Muscle layer of duodenum (tissue), 2 donors: ENCODE data around the gene SH2D6.
"Not testable (repeated sequence)": the region's sequence is repeated elsewhere in the genome, so short reads cannot be mapped to it uniquely, and the experiment has no call there.

ENCODE experiments used
- H3K27ac ChIP-seq: one replicate; pipeline ENCODE4 v1.7.0; 2013; ENCODE audit warnings: mild to moderate bottlenecking, low read length
- H3K27me3 ChIP-seq: one replicate; pipeline ENCODE4 v1.7.0; 2013; ENCODE audit warnings: low read depth, mild to moderate bottlenecking, control low read depth, low read length
- H3K36me3 ChIP-seq, 2 donors: one replicate each; pipeline ENCODE4 v1.7.0; 2013; ENCODE audit warnings: low read length in 2 of 2, control low read depth in 1 of 2, mild to moderate bottlenecking in 1 of 2; ENCODE audit not compliant: insufficient read depth in 2 of 2, control insufficient read depth in 1 of 2
- H3K4me1 ChIP-seq, 2 donors: one replicate each; pipeline ENCODE4 v1.7.0; 2013; ENCODE audit warnings: low read length in 2 of 2, mild to moderate bottlenecking in 2 of 2, control low read depth in 1 of 2, moderate library complexity in 1 of 2; ENCODE audit not compliant: insufficient read depth in 2 of 2, control insufficient read depth in 1 of 2
- H3K4me3 ChIP-seq, 2 donors: one replicate each; pipeline ENCODE4 v1.7.0; 2013; ENCODE audit warnings: low read length in 2 of 2, low read depth in 1 of 2, mild to moderate bottlenecking in 1 of 2
- H3K9me3 ChIP-seq, 2 donors: one replicate each; pipeline ENCODE4 v1.7.0; 2013; ENCODE audit warnings: low read length in 2 of 2, control low read depth in 1 of 2, mild to moderate bottlenecking in 1 of 2; ENCODE audit not compliant: control insufficient read depth in 1 of 2
- donor health status: healthy.

The SH2D6 gene

DNA sequence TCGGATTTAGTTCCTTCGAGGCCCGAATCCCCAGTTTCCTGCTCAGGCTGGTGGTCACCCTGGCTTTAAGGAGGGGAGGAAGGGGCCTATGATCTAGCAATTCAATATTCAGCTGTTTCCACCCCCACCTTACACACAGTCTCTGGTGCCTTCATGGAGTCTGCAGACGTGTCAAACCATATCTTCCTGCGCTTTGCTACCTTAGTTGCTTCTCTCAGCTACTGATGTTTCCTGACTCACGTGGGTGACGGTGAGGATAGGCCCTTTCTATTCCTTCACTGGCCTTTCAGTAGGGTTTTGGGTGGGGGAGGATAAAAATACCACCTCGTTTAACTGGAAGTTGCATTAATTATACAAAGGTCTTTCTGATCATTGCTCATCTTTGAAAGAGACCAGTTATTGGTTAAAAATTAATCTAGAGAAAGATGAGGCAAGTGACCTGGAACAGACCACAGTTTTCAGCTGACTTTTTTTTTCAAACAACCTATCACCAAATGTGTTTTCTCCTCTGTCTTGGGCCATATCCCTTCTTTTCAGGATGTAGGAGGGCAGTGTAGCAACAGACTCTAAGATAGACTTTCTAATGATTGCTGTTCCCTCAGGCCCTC, 49.7 kb downstream of the SH2D6 start:
- H3K27ac ChIP-seq = no peak overlapping the region
- H3K36me3 ChIP-seq = no peaks in the 10 kb centered on the region
- no peaks in the 10 kb centered on the region for H3K9me3 ChIP-seq
- H3K27me3 ChIP-seq = no peaks in the 10 kb centered on the region
- peaks cover 0 to 5% of the 10 kb centered on the region in 2 donors for H3K4me1 ChIP-seq
- no peak overlapping the region for H3K4me3 ChIP-seq

DNA sequence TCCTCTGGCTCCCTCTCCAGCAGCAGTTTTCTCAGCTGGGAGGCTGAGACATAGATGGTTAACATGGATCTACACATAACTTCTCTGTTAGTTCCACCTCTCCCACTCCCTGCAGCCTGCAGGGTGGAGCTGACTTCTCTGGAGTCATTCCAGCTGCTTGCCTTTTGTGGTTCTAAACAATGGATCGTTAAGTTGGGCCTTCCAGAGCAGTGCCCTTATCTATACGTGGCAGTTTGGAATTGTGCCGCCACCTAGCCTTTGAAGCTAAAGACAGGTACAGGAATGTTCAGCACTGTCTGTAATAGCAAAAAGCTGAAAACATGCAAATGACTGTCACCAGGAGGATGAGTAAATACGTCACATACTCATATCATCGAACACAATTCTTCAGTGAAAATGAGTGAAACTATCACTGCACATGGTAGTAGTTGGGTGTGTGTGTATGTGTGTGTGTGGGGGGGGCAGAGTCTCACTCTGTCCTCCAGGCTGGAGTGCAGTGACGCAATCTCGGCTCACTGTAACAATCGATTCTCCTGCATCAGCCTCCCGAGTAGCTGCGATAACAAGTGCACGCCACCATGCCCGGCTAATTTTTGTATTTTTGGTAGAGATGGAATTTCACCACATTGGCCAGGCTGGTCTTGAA, 50.3 kb downstream of the SH2D6 start:
- H3K27ac ChIP-seq = no peak overlapping the region

DNA sequence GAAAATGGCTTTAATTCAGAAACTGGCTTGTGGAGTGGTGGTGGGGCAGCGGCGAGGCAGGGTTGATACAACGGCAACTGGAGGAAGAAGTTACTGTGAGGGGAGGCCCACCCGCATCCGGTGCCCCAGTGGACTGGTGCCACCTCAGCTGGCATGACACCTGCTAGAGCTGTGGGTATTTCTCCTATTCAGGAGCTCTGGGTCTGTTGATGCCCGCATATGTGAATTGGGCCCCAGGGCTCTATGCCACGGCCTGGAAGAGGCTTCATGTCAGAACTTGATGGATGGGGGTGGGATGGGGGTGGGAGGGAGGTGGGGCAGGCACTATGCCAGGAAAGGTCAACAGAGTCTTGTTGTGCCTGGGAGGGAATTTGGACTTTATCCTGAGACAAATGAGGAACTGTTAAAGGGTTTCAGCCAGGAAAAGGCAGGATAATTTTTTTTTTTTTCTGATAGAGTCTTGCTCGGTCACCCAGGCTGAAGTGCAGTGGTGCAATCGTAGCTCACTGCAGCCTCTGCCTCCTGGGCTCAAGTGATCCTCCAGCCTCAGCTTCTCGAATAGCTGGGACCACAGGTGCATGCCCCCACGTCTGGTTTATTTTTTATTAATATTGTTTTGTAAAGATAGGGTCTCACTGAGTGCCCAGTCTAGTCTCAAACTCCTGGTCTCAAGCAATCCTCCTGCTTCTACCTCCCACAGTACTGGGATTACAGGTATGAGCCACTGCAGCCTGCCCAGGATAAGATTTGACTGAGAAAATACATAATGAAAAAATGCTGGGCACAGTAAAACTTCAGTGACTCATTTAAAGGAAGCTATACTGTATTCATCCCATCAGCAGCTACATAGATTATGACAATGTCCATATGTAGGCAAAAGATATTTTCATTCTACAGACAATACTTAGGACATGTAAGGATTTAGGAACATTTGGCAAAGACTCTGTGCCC, 52.6 kb downstream of the SH2D6 start:
- Histone ChIP-seq H3K9me3 (no peaks in the 10 kb centered on the region), H3K4me3 (no peak overlapping the region), H3K27ac (peak overlapping the region; percentile 33), H3K27me3 (no peaks in the 10 kb centered on the region), H3K4me1 (peaks cover 0 to 5% of the 10 kb centered on the region in 2 donors), H3K36me3 (no peaks in the 10 kb centered on the region)

More for the DNA sequence above, 50.3 kb downstream of the SH2D6 start:
- Histone ChIP-seq H3K9me3 (no peaks in the 10 kb centered on the region), H3K4me1 (peaks cover 0 to 5% of the 10 kb centered on the region in 2 donors), H3K36me3 (no peaks in the 10 kb centered on the region), H3K4me3 (no peak overlapping the region), H3K27me3 (no peaks in the 10 kb centered on the region)

GRCh38 chr2:85472261-85472660, 53.7 kb downstream of the SH2D6 start:
- Histone ChIP-seq H3K36me3 (no peaks in the 10 kb centered on the region), H3K27me3 (no peaks in the 10 kb centered on the region), H3K9me3 (no peaks in the 10 kb centered on the region), H3K27ac (no peak overlapping the region), H3K4me1 (peaks cover 0 to 5% of the 10 kb centered on the region in 2 donors), H3K4me3 (no peak overlapping the region)

GRCh38 chr2:85475799-85476490, 57.4 kb downstream of the SH2D6 start:
- no peak overlapping the region for H3K27ac ChIP-seq
- H3K27me3 ChIP-seq = no peaks in the 10 kb centered on the region

DNA sequence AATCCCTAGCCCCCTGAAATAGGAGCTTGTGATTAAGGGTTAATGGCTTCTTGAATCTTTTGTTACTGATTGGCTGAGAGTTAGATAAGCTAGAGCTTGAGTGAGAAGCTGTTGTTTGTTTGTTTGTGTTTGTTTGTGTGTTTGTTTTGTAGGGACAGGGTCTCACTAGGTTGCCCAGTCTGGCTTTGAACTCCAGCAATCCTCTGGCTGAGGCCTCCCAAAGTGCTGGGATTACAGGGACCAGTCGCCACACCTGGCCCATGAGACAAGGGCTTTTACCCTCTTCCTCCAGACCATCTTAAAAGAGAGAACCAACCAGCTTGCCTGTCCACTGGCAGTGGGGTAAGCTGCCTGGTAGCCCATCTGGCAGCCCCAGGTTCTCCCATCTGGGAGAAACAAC, 58.1 kb downstream of the SH2D6 start:
- Histone ChIP-seq H3K9me3 (no peaks in the 10 kb centered on the region), H3K4me1 (no peaks in the 10 kb centered on the region), H3K4me3 (no peak overlapping the region), H3K27me3 (no peaks in the 10 kb centered on the region), H3K27ac (no peak overlapping the region), H3K36me3 (no peaks in the 10 kb centered on the region)

More at GRCh38 chr2:85475799-85476490, 57.4 kb downstream of the SH2D6 start:
- no peaks in the 10 kb centered on the region for H3K4me1 ChIP-seq
- no peaks in the 10 kb centered on the region for H3K36me3 ChIP-seq
- no peak overlapping the region for H3K4me3 ChIP-seq
- H3K9me3 ChIP-seq = no peaks in the 10 kb centered on the region

GRCh38 chr2:85477884-85478283, 59.4 kb downstream of the SH2D6 start:
- no peak overlapping the region for H3K27ac ChIP-seq
- H3K4me1 ChIP-seq = no peaks in the 10 kb centered on the region
- no peaks in the 10 kb centered on the region for H3K27me3 ChIP-seq
- no peaks in the 10 kb centered on the region for H3K9me3 ChIP-seq
- H3K4me3 ChIP-seq = no peak overlapping the region
- H3K36me3 ChIP-seq = no peaks in the 10 kb centered on the region

DNA sequence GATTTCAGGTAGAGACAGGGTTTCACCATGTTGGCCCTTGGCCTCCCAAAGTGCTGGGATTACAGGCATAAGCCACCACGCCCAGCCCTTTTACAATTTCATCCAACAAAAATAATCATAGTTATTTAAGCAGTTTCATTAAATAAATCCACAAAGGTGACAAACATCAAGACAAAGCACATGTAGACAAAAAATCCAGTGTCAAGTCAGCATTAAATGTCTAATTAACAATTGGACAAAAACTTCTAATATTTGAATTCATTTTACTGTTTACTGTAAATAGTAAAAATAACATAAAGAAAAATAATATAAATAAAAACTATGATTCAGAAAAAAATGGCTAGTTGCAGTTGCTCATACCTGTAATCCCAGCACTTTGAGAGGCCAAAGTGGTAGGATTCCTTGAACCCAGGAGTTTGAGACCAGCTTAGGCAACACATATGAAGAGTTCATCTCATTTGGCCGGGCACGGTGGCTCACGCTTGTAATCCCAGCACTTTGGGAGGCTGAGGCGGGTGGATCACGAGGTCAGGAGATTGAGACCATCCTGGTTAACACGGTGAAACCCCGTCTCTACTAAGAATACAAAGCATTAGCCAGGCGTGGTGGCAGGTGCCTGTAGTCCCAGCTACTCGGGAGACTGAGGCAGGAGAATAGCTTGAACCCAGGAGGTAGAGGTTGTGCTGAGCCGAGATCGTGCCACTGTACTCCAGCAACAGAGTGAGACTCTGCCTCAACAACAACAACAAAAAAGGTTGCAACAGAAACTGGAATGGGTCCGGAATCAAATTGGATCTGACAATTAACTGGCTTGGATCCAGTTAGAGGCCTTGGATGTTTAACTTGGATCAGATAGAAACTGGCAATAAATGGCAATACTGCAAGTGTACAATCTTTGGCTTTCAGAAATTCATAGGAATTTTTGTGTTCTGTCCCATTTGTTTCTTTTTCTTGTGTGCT, 63.6 kb downstream of the SH2D6 start:
- Histone ChIP-seq H3K36me3 (no peaks in the 10 kb centered on the region), H3K27me3 (no peaks in the 10 kb centered on the region), H3K4me1 (no peaks in the 10 kb centered on the region), H3K9me3 (no peaks in the 10 kb centered on the region), H3K4me3 (no peak overlapping the region), H3K27ac (no peak overlapping the region)

GRCh38 chr2:85484615-85485014, 66.1 kb downstream of the SH2D6 start:
- not testable (repeated sequence) for H3K27ac ChIP-seq, H3K4me3 ChIP-seq, H3K27me3 ChIP-seq, H3K9me3 ChIP-seq, H3K4me1 ChIP-seq, H3K36me3 ChIP-seq

GRCh38 chr2:85485815-85486214, 67.3 kb downstream of the SH2D6 start:
- no peaks in the 10 kb centered on the region for H3K27me3 ChIP-seq
- peaks cover 0 to under 1% of the 10 kb centered on the region in 2 donors for H3K9me3 ChIP-seq
- H3K27ac ChIP-seq = no peak overlapping the region
- H3K4me3 ChIP-seq = no peak overlapping the region
- H3K36me3 ChIP-seq = no peaks in the 10 kb centered on the region
- H3K4me1 ChIP-seq = no peaks in the 10 kb centered on the region
